Sigmoid colon (tissue), 7 donors: Measurements from ENCODE around the gene GZMA. TPM values are rescaled to one million over a fixed set of nuclear protein-coding genes. Genes with fewer than 3 reads are reported as not detected.

ENCODE experiments used
- DNase-seq: peaks from one replicate; pipeline ENCODE4 v3.0.0-alpha.2; 2019
- H3K27ac ChIP-seq, 4 donors: fragments of 200-600 bp; sonication (generic); one replicate each; pipeline ENCODE4 v1.5.1; 2016 to 2019; ENCODE audit warnings: mild to moderate bottlenecking in 1 of 4
- H3K27me3 ChIP-seq, 3 donors: fragments of 200-600 bp; sonication (generic); one replicate each; pipeline ENCODE4 v1.5.1; 2019; ENCODE audit warnings: mild to moderate bottlenecking in 1 of 3
- H3K36me3 ChIP-seq, 4 donors: fragments of 200-600 bp; sonication (generic); one replicate each; pipeline ENCODE4 v1.5.1; 2016 to 2019
- H3K4me1 ChIP-seq, 4 donors: fragments of 200-600 bp; sonication (generic); one replicate each; pipeline ENCODE4 v1.5.1; 2017 to 2019
- H3K4me3 ChIP-seq, 4 donors: fragments of 200-600 bp; sonication (generic); one replicate each; pipeline ENCODE4 v1.5.1; 2017 to 2019; ENCODE audit warnings: mild to moderate bottlenecking in 2 of 4, moderate library complexity in 1 of 4
- H3K9me3 ChIP-seq, 4 donors: fragments of 200-600 bp in 3 of 4; sonication (generic) in 3 of 4; one replicate each; pipeline versions ENCODE4 v1.5.1 to v1.6.1; 2013 to 2019
- EP300 ChIP-seq, 4 donors: sonication (generic); formaldehyde crosslinking; IDR thresholded peaks; one replicate each; pipeline ENCODE4 v1.6.1; 2017; ENCODE audit warnings: antibody characterized with exemption in 4 of 4
- POLR2A ChIP-seq, 2 donors: fragments of 450-650 bp; IDR thresholded peaks; one replicate each; pipeline ENCODE4 v1.6.1; 2016; ENCODE audit warnings: antibody characterized with exemption in 2 of 2, mild to moderate bottlenecking in 2 of 2, moderate library complexity in 2 of 2
- POLR2AphosphoS5 ChIP-seq, 4 donors: sonication (generic); formaldehyde crosslinking; IDR thresholded peaks; one replicate each; pipeline ENCODE4 v1.6.1; 2017; ENCODE audit warnings: antibody characterized with exemption in 4 of 4
- WGBS, 2 donors: extraction: QIAGEN DNeasy Blood & Tissue Kit; methylation state at CpG; one replicate each; pipeline ENCODE4 v1.1.7; 2013; 5-methylcytosine and 5-hydroxymethylcytosine counted together
- intact Hi-C: fragments of 100-400 bp; cut with DNase I; formaldehyde crosslinking; loops from one replicate; pipeline ENCODE4 v1.15.1; 2023
- polyA plus RNA-seq, 3 donors: library from polyadenylated mRNA; stranded (reverse); fragments of 200-250 nt; gene quantifications; one replicate each; pipeline ENCODE4 v1.2.3, GENCODE V29; 2013
- total RNA-seq, 4 donors: library from RNA; depleted of rRNA; stranded (reverse); fragments of >200 nt; gene quantifications; one replicate each; pipeline ENCODE4 v1.1.0, GENCODE V29; 2016
- TF ChIP-seq, protein P1 (sequence below), 4 experiments: fragments of 450-650 bp in 3 of 4; fragments of 200-600 bp in 1 of 4; IDR thresholded peaks; one replicate each; pipeline ENCODE4 v1.5.1; 2016 to 2019; ENCODE audit warnings: antibody characterized with exemption in 4 of 4, mild to moderate bottlenecking in 3 of 4, moderate library complexity in 2 of 4
- donor health status: healthy with polysubstance abuse.
- donor health status: Bipolar disorder and iron deficiency.
- donor health status: healthy.

GZMA gene
- 1 to 10 TPM in 1 of 4 donors, not detected in 3; 1.1 TPM for total RNA-seq
- polyA plus RNA-seq: 10 to 100 TPM in 1 of 3 donors, 1 to 10 TPM in 2; 4.2 to 15.0 (median 8.0) TPM

DNA sequence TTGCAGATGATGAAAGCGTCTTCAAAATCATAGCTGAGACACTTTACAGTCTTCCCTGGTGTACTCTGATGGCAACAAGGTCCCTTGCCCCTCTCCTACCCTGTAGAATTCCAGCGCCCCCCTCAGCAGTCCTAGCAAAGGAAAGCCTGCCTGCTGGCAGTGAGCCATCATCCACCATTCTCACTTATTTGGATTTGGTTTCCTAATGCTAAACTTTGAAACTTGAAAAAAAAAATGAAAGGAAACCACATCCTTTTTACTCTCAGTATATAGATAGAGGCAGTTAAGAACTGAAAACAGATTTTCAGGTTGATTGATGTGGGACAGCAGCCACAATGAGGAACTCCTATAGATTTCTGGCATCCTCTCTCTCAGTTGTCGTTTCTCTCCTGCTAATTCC is at the start of gene GZMA:
Gene GZMA, plus strand, starts transcription at position 299 of the 400 bp plus-strand sequence. Its CDS starts 37 bp downstream, at position 336.
- Histone ChIP-seq H3K36me3 (no peaks in the 10 kb centered on the region), H3K27ac (no peak within 1 kb of the TSS), H3K4me3 (no peak within 1 kb of the TSS), H3K27me3 (no peaks in the 10 kb centered on the region), H3K9me3 (no peaks in the 10 kb centered on the region), H3K4me1 (no peaks in the 10 kb centered on the region)
- WGBS, 2 donors: 46 to 72% methylated on average over 3 of the region's 3 CpGs
- intact Hi-C loops: no loop called here
- no peak for TF ChIP-seq EP300 (IDR thresholded peaks at IDR 0.05)
- TF ChIP-seq, protein P1, sequence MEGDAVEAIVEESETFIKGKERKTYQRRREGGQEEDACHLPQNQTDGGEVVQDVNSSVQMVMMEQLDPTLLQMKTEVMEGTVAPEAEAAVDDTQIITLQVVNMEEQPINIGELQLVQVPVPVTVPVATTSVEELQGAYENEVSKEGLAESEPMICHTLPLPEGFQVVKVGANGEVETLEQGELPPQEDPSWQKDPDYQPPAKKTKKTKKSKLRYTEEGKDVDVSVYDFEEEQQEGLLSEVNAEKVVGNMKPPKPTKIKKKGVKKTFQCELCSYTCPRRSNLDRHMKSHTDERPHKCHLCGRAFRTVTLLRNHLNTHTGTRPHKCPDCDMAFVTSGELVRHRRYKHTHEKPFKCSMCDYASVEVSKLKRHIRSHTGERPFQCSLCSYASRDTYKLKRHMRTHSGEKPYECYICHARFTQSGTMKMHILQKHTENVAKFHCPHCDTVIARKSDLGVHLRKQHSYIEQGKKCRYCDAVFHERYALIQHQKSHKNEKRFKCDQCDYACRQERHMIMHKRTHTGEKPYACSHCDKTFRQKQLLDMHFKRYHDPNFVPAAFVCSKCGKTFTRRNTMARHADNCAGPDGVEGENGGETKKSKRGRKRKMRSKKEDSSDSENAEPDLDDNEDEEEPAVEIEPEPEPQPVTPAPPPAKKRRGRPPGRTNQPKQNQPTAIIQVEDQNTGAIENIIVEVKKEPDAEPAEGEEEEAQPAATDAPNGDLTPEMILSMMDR (IDR thresholded peaks at IDR 0.05): no peak
- no peak for TF ChIP-seq POLR2A (IDR thresholded peaks at IDR 0.05)
- no peak for TF ChIP-seq POLR2AphosphoS5 (IDR thresholded peaks at IDR 0.05)
- no peak for DNase-seq

DNA sequence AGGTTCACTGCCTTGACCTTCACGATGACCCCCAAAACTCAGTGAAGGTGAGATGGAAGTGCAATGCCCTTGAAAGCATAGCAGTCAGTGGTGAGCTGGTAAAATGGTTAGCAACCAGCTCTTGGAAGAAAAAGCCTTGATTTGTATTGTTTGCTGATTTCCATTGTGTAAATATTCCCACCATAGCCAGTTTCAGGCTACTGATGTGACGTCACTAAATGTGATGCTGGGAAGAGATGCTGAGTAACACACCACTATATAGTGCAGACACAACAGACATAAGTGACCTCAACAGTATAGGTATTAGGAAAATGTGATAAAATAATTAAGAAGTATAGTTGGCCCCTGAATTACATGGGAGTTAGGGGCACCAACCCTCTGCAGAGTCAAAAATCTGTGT is 47.3 kb upstream of the GZMA start:
- no peaks in the 10 kb centered on the region for H3K27me3 ChIP-seq
- H3K9me3 ChIP-seq: peaks cover 0 to 4% (median 0%) of the 10 kb centered on the region in 4 donors
- 74 to 89% methylated on average over 2 of the region's 2 CpGs for WGBS, 2 donors
- H3K4me1 ChIP-seq: no peaks in the 10 kb centered on the region
- H3K27ac ChIP-seq: no peak overlapping the region
- no peak for TF ChIP-seq POLR2AphosphoS5 (IDR thresholded peaks at IDR 0.05)
- no peak for TF ChIP-seq POLR2A (IDR thresholded peaks at IDR 0.05)
- TF ChIP-seq, protein P1 (IDR thresholded peaks at IDR 0.05): no peak
- no peak for TF ChIP-seq EP300 (IDR thresholded peaks at IDR 0.05)
- H3K36me3 ChIP-seq: no peaks in the 10 kb centered on the region
- intact Hi-C loops: no loop called here
- H3K4me3 ChIP-seq: no peak overlapping the region
- no peak for DNase-seq

DNA sequence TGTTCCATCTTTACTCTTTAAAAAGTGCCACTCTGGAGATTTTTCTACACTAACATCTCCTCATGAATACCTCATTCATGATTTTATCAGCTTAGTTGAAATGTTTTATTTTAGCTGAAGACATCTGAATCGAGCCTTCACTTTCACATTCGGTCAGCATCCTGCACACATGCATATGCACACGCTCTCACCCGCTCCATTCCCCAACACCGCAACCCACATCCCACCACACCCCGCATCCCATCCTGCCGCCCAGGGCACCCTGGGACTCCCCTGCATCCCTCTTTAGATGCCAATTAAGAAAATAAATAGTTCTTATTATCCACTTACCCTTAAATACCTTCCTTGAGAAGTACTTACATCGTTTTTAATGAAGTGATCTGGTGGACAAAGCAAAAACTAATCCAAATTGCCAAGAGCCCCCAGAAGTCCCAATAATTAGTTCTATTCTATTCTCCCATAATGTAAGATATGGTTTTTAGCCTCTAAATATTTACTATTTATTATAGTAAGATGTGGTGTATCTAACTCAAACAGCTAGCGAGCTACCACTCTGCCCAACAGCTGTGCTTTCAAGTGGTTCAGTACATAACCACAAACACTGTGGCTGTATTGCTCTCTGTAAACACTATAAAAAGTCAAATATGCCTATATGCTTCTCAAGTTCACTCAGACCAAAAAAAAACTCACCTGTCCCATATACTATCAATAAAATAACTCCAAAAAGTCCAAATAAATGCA is 40.2 kb upstream of the GZMA start:
- no peak overlapping the region for H3K4me3 ChIP-seq
- H3K27ac ChIP-seq: no peak overlapping the region
- intact Hi-C loops: no loop called here
- H3K4me1 ChIP-seq: no peaks in the 10 kb centered on the region
- H3K27me3 ChIP-seq: no peaks in the 10 kb centered on the region
- no peaks in the 10 kb centered on the region for H3K9me3 ChIP-seq
- DNase-seq: no peak
- no peaks in the 10 kb centered on the region for H3K36me3 ChIP-seq
- WGBS, 2 donors: 66 to 71% methylated on average over 9 of the region's 9 CpGs
- TF ChIP-seq POLR2AphosphoS5 (IDR thresholded peaks at IDR 0.05) (no peak), POLR2A (IDR thresholded peaks at IDR 0.05) (no peak), EP300 (IDR thresholded peaks at IDR 0.05) (no peak)
- TF ChIP-seq, protein P1 (IDR thresholded peaks at IDR 0.05): no peak

DNA sequence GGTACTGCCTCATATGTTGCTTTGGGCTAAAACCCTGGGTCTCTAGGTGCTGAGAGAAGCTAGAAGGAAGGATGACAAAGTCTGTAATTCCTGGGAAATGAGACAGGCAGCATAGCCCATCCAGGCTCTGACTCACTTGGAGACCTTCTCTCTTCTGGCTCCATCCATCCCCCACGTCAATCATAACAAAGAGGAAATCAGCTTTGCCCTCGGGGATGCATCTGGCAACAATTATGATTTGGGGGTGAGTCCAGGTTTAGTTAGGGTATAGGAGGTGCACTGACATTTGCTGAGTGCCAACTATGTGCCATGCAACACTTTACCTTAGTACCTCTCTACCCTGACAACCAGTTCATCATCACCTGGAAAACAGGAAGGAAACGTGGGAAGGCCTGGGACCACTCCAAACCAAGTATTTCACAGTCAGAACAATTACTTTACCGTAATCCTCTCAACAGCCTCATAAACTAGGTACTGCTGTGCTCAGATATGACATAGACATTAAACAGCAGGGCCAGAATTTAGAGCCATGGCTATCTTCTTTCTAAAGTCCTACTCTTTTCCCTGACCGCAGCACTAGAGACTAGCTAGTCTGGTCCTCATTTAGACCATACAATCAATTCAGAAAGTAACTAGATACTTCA is 39.1 kb upstream of the GZMA start:
- Histone ChIP-seq H3K4me1 (no peaks in the 10 kb centered on the region), H3K9me3 (no peaks in the 10 kb centered on the region), H3K36me3 (no peaks in the 10 kb centered on the region), H3K4me3 (no peak overlapping the region), H3K27me3 (no peaks in the 10 kb centered on the region), H3K27ac (no peak overlapping the region)
- intact Hi-C loops: no loop called here
- WGBS, 2 donors: 58 to 65% methylated on average over 5 of the region's 5 CpGs
- TF ChIP-seq POLR2AphosphoS5 (IDR thresholded peaks at IDR 0.05) (no peak), EP300 (IDR thresholded peaks at IDR 0.05) (no peak), POLR2A (IDR thresholded peaks at IDR 0.05) (no peak)
- TF ChIP-seq, protein P1 (IDR thresholded peaks at IDR 0.05): no peak
- DNase-seq: no peak
